Kidney (tissue), 14 donors: ENCODE data around the gene BACH1. TPM values are rescaled to one million over a fixed set of nuclear protein-coding genes. Genes with fewer than 3 reads are reported as not detected.

Experiments used
- DNase-seq, 5 donors: peaks; one replicate each; pipeline ENCODE4 v3.0.0-alpha.2; 2013 to 2020
- FAIRE-seq: peaks from 2 replicates; lab custom pipeline; 2012; peaks lifted over from hg19 to GRCh38; lab: Jason Lieb, UNC
- H3K27ac ChIP-seq, 2 donors: one replicate each; pipeline ENCODE4 v1.7.0; 2013; ENCODE audit warnings: low read depth in 2 of 2, low read length in 2 of 2, inconsistent platforms in 1 of 2
- H3K27me3 ChIP-seq: one replicate; pipeline ENCODE4 v1.7.1; 2013; ENCODE audit warnings: low read length, inconsistent platforms; ENCODE audit not compliant: control insufficient read depth, insufficient read depth
- H3K36me3 ChIP-seq, 3 donors: one replicate each; pipeline versions ENCODE4 v1.7.0 to v1.7.1; 2013; ENCODE audit warnings: low read length in 3 of 3, control low read depth in 1 of 3, inconsistent platforms in 1 of 3; ENCODE audit not compliant: insufficient read depth in 3 of 3, control insufficient read depth in 2 of 3
- H3K4me1 ChIP-seq, 3 donors: one replicate each; pipeline versions ENCODE4 v1.7.0 to v1.7.1; 2013; ENCODE audit warnings: low read length in 3 of 3, inconsistent platforms in 1 of 3, low read depth in 1 of 3; ENCODE audit not compliant: control insufficient read depth in 2 of 3, insufficient read depth in 2 of 3
- H3K4me3 ChIP-seq, 3 donors: one replicate each; pipeline versions ENCODE4 v1.7.0 to v1.8.1; 2013; ENCODE audit warnings: low read length in 3 of 3, control low read depth in 1 of 3, inconsistent platforms in 1 of 3
- H3K9ac ChIP-seq, 3 donors: one replicate each; pipeline versions ENCODE4 v1.7.0 to v1.7.1; 2013; ENCODE audit warnings: low read length in 3 of 3, control low read depth in 1 of 3, inconsistent platforms in 1 of 3
- H3K9me3 ChIP-seq, 3 donors: one replicate each; pipeline versions ENCODE4 v1.7.0 to v1.7.1; 2013; ENCODE audit warnings: low read length in 3 of 3, control low read depth in 1 of 3, inconsistent platforms in 1 of 3; ENCODE audit not compliant: control insufficient read depth in 2 of 3, insufficient read depth in 1 of 3
- intact Hi-C: fragments of 100-400 bp; cut with DNase I; formaldehyde crosslinking; loops from one replicate; pipeline ENCODE4 v1.11.1; 2022
- polyA plus RNA-seq: library from polyadenylated mRNA; stranded (reverse); fragments of 350-450 nt; fragmentation: Illumina TruSeq; extraction: RNeasy Lipid Tissue Mini Kit (QIAGEN cat#74804); gene quantifications from one replicate; pipeline ENCODE4 v1.2.3, GENCODE V29; 2014; ENCODE audit warnings: low read depth, low replicate concordance; ENCODE audit not compliant: insufficient read depth
- total RNA-seq: library from RNA; stranded (reverse); fragmentation: NEBNext Ultra II Directional; extraction: Animal tissue kit (Norgen Biotek cat#: 25700); gene quantifications from one replicate; pipeline ENCODE4 v1.2.1, GENCODE V29; 2021
- TF ChIP-seq, protein P1 (sequence below): IDR thresholded peaks from 3 replicates; pipeline ENCODE4 v1.5.1; 2012; ENCODE audit warnings: mild to moderate bottlenecking, moderate library complexity, borderline replicate concordance; ENCODE audit not compliant: insufficient read depth; ENCODE audit errors: extremely low read depth
- donor health status: control.
- donor health status: control.
- donor health status: control.
- donor health status: control.
- donor health status: control.
- donor health status: DM: yes; HTN: yes; CAD: no.
- donor health status: Normal renal cell carcinoma (clear cell type).

Gene BACH1
- total and polyA plus RNA-seq, 2 donors from 2014 or later = 5.6 to 85.1 TPM

DNA sequence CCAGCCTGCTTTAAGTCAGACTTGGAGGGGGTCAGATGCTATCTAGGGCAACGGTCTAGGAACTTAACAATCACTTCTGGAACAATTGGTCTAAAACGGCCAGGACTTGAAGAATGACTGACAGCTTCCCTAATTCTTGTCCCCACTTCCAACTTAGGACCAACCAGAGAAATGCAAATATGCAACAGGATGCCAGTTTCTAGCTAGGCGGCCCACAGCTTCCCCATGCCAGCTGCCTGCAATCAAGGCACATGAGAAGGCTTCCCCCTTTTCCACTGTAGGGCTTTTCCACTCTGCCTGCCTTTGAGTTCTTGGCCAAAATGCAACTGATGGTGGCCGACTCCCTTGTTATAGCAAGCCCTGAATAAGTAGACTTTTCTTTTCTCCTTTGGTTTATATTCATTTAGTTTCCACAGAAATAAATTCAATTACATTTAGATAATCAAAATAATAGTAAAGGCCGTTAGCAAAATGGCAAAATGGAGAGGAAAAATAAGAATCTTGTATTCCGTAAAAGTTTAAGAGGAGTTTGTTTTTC, 80.9 kb downstream of the BACH1 start:
- FAIRE-seq (no peak), DNase-seq (no peak)
- TF ChIP-seq, protein P1, sequence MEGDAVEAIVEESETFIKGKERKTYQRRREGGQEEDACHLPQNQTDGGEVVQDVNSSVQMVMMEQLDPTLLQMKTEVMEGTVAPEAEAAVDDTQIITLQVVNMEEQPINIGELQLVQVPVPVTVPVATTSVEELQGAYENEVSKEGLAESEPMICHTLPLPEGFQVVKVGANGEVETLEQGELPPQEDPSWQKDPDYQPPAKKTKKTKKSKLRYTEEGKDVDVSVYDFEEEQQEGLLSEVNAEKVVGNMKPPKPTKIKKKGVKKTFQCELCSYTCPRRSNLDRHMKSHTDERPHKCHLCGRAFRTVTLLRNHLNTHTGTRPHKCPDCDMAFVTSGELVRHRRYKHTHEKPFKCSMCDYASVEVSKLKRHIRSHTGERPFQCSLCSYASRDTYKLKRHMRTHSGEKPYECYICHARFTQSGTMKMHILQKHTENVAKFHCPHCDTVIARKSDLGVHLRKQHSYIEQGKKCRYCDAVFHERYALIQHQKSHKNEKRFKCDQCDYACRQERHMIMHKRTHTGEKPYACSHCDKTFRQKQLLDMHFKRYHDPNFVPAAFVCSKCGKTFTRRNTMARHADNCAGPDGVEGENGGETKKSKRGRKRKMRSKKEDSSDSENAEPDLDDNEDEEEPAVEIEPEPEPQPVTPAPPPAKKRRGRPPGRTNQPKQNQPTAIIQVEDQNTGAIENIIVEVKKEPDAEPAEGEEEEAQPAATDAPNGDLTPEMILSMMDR = no peak
- H3K27me3 ChIP-seq = no peaks in the 10 kb centered on the region
- H3K36me3 ChIP-seq = no peaks in the 10 kb centered on the region
- H3K27ac ChIP-seq = no peak overlapping the region
- no peak overlapping the region for H3K9ac ChIP-seq
- H3K4me3 ChIP-seq = no peak overlapping the region
- intact Hi-C loops = loop anchor here (10.0 kb wide), 1 partner anchor 285 kb away; no protein-coding TSS in a partner anchor
- no peaks in the 10 kb centered on the region for H3K4me1 ChIP-seq
- H3K9me3 ChIP-seq = no peaks in the 10 kb centered on the region

DNA sequence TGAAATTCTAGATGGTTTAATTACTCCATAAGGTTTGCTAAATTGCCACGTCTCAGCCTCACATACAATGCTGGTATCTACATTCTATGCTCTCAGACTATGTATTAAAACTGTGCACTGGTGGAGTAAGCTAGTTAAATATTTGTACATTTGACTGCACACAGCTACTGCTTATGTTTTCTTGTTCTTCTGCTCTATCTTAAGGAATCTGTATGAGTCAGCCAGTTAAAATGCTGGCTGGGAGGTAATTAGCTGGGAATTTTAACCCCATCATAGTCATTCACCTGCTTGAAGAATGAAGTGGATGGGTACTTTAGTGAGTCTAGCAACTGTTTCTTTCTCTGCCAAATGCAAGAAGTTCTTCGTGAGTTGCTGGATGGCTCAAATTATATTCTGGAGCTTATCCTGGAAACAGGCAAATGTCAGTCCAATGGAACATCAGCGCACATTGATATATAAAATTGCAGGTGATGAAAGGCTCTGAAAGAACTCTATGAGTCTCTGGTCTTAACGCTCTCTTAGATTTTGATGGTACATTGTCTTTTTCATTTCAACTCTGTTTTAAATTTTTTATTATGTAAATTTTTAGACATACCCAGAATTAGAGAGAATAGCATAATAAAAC, 83.4 kb downstream of the BACH1 start:
- intact Hi-C loops = no loop called here
- Histone ChIP-seq H3K9ac (no peak overlapping the region), H3K27me3 (no peaks in the 10 kb centered on the region), H3K9me3 (no peaks in the 10 kb centered on the region), H3K4me3 (no peak overlapping the region), H3K27ac (no peak overlapping the region), H3K36me3 (no peaks in the 10 kb centered on the region), H3K4me1 (peaks cover 0 to 4% (median 0%) of the 10 kb centered on the region in 3 donors)
- TF ChIP-seq, protein P1 = no peak
- FAIRE-seq = no peak
- peak in 2 of 5 donors; percentile 38 to 45 for DNase-seq

DNA sequence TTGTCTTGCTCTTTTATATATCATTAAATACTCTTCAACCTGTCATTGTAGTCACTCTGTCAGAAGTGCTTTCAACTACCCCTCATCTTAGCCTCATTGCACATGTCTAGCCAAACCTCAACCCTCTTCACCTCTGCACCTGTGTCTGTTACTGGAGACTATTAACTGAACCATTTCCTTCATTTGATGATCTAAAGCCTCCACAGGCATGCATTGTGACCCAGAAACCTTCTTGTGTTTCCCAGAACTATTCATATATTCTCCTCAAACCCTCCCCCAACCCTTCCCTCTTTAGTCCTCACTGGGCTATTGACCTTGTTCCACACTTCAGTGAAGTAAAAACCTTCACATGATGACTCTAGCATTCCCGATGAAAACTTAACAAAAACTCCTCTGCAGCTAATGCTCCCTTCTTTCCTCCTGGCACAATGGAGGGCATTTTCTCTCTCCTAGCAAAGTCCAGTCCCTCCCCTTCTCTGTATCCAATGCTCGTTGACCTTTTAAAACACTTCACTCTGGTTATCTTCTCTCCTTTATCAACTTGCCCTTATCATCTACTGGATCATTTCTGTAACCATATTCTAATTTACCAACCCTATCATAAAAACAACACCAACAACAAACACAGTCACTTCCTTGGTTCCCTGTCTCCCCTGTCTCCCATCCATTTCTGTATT, 86.1 kb downstream of the BACH1 start:
- intact Hi-C loops = no loop called here
- TF ChIP-seq, protein P1 = no peak
- Histone ChIP-seq H3K27me3 (no peaks in the 10 kb centered on the region), H3K4me1 (peaks cover 0 to 4% (median 0%) of the 10 kb centered on the region in 3 donors), H3K27ac (no peak overlapping the region), H3K4me3 (no peak overlapping the region), H3K36me3 (no peaks in the 10 kb centered on the region), H3K9ac (no peak overlapping the region), H3K9me3 (no peaks in the 10 kb centered on the region)
- DNase-seq (peak in 3 of 5 donors; percentile 15 to 55 (median 50)), FAIRE-seq (no peak)
